ENCODE results near the gene GOLIM4.

Gene GOLIM4

GRCh38 chr3:167967257-167968036 is 128.3 kb downstream of the GOLIM4 start:
- Histone ChIP-seq H3K4me3 (no peak overlapping the region), H3K27ac (peak overlapping the region in 1 of 21 experiments; percentile 5)
